Stimulated activated CD4-positive, alpha-beta T cell treated with anti-CD3 and anti-CD28 coated beads, Interleukin-15, amount 100 ng/mL, for 48 hours (primary cell): ENCODE results near the gene ZNF853.
"Not testable (repeated sequence)": the region's sequence is repeated elsewhere in the genome, so short reads cannot be mapped to it uniquely, and the experiment has no call there.

Experiments used
- DNase-seq, 2 donors: peaks; one replicate each; pipeline ENCODE4 v3.0.0-alpha.2; 2020; ENCODE audit warnings: low read depth in 2 of 2

The ZNF853 gene

GRCh38 chr7:6614953-6615722, at the start of gene ZNF853:
ZNF853 (plus strand) TSS chr7:6615610; CDS start chr7:6616175, 565 bp downstream.
- DNase-seq = no peak

GRCh38 chr7:6565655-6566054, 49.8 kb upstream of the ZNF853 start:
- no peak for DNase-seq

- DNase-seq = no peak
Measured at GRCh38 chr7:6567886-6568285, 47.5 kb upstream of the ZNF853 start.

- no peak for DNase-seq
Measured at GRCh38 chr7:6571160-6571779, 44.1 kb upstream of the ZNF853 start.

GRCh38 chr7:6575281-6576023, 40.0 kb upstream of the ZNF853 start:
- no peak for DNase-seq

- no peak for DNase-seq
Measured at GRCh38 chr7:6576024-6576866, 39.2 kb upstream of the ZNF853 start.

- DNase-seq = not testable (repeated sequence)
Measured at GRCh38 chr7:6576867-6577368, 38.5 kb upstream of the ZNF853 start.

GRCh38 chr7:6577369-6578113, 37.9 kb upstream of the ZNF853 start, which contains the start of gene ZDHHC4:
ZDHHC4 (plus strand) TSS chr7:6577454; CDS start chr7:6580562, 3,108 bp downstream.
- peak; percentile 78 to 86 for DNase-seq

GRCh38 chr7:6578114-6579084, 37.0 kb upstream of the ZNF853 start:
- no peak for DNase-seq

- no peak for DNase-seq
Measured at GRCh38 chr7:6579446-6579845, 36.0 kb upstream of the ZNF853 start.

- not testable (repeated sequence) for DNase-seq
Measured at GRCh38 chr7:6585746-6586432, 29.5 kb upstream of the ZNF853 start.

- DNase-seq = no peak
Measured at GRCh38 chr7:6588566-6588965, 26.8 kb upstream of the ZNF853 start.

- no peak for DNase-seq
Measured at GRCh38 chr7:6589151-6589828, 26.1 kb upstream of the ZNF853 start.

GRCh38 chr7:6589829-6590644, 25.4 kb upstream of the ZNF853 start, which contains the start of gene INTS15:
INTS15 (plus strand) TSS chr7:6590021; CDS start chr7:6590284, 263 bp downstream.
- DNase-seq = peak; percentile 57 to 76

- DNase-seq = no peak
Measured at GRCh38 chr7:6590645-6591110, 24.7 kb upstream of the ZNF853 start.

- DNase-seq = no peak
Measured at GRCh38 chr7:6600093-6600492, 15.3 kb upstream of the ZNF853 start.

- no peak for DNase-seq
Measured at GRCh38 chr7:6604458-6604857, 11.0 kb upstream of the ZNF853 start.
